ENCODE data around the gene CACNA2D4.

The CACNA2D4 gene

DNA sequence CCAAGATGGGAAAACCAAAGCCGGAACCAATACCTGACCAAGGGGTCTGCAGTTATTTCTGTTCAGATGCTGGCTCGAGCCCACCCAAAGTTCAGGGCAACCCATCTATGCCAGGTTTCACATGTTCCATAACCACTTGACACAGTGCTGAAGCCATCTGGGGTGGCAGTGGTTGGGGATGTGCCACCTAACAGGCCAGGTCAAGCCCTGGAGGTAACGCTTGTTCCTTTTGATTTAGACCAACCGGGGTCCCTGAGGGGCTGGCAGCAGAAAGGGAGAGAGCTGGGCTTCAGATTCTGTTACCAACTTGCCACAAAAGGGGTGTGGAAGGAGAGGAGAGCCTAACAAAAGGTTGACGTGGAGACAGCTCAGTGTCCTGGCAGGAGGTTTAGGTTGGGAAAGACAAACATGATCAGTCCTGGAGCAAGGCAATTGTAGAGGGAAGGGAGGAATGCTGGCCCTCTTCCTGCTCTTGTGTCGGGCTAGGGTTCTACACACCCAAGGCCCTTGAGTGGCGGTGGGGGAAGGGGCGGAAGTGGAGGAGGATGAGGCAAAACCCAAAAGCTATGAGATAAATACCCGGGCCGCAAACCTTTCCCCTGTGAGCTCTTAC, 31.9 kb downstream of the CACNA2D4 start:
- no peak for DNase-seq (ENCODE audit: low read depth in 2 of 2)

DNA sequence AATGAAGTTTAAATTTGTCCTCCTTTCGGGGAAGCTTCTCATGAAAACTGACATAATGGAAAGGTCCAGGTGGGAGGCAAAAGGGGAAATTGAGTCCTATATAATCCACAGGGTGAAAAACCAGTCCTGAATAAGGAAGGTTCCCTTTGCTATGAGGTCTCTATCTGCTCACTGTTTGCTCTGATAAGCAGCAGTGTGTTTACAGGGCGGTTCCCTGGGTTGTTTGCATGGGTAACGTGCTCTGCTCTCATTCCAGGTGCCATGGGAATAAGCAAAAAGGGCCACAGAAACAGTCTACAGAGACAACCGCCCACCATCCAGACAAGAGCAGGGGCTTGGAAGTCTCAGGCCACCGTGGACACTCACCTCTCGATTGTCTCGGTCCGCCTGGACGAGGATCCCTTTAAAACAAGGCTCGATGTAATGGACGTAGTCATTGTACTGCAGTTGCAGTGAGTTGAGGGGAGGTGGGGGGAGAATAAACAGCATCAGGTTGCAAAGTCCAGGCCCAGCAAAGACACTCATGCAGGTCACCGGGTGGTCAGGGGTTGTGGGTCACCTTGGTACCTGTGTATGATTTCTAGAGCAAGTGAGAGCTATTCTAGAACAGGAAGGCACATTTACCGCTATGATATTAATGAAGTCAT, 32.7 kb downstream of the CACNA2D4 start:
- no peak for DNase-seq (ENCODE audit: low read depth in 2 of 2)

DNA sequence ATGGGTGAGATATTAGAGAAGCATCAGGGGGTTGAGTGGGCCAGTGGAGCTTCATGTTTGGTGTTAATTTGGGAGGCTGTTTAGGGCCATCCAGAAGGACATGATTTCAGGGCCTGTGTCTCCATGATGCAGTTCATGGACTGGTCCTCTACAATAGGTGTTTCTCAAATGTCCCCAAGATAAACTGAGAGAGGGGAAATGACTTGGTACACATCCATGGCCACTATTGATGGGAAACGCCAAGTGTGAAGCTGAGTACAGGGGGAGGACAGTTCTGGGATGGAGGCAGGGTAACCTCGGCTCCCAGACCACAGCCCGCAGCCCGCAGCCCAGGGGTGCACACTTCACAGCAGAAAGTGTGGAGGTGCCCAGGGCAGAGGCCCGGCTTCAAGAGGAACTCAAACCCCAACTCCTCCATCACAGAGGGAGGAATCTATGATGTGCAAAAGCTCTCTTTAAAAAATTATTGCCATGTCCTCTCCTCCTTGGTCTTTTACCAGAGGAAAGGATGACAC, 33.3 kb downstream of the CACNA2D4 start:
- no peak for DNase-seq (ENCODE audit: low read depth in 2 of 2)

DNA sequence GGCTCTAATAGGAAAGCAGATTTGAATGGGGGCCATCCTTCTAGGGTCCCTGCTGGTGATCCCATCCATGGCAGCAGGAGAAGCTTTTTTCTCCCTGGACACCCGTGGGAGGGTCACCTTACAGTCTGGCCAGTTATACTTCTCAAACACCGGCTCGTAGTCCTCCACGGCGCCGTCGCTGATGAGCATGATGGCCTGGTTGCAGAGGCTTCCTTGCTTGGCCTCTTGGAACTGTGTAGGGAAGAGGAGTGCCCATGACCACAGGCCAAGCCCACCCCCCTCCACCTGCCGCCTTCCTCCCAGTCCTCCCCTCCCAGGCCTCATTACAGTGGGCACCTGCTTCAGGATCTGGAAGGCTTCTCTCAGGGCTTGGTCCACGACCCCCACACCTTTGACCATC, 33.8 kb downstream of the CACNA2D4 start:
- no peak for DNase-seq (ENCODE audit: low read depth in 2 of 2)

DNA sequence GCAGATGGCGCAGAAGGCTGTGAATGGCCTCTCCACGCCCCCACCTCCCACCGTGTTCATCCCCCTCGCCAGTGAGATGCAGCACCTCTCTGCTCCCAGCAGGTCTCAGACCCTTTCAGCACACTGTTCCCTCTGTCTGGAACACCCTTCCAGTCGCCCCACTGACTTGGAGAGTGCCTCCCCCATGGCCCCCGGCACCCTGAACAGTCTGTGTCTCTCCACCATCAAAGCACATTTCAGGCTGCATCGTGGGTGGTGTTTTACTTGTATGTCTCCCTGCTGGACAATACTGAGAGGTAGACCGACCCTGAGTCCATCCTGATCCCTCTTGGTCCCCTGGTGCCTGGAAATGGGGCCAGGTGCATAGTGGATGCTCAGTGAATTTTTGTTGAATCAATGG, 34.9 kb downstream of the CACNA2D4 start:
- no peak for DNase-seq (ENCODE audit: low read depth in 2 of 2)

DNA sequence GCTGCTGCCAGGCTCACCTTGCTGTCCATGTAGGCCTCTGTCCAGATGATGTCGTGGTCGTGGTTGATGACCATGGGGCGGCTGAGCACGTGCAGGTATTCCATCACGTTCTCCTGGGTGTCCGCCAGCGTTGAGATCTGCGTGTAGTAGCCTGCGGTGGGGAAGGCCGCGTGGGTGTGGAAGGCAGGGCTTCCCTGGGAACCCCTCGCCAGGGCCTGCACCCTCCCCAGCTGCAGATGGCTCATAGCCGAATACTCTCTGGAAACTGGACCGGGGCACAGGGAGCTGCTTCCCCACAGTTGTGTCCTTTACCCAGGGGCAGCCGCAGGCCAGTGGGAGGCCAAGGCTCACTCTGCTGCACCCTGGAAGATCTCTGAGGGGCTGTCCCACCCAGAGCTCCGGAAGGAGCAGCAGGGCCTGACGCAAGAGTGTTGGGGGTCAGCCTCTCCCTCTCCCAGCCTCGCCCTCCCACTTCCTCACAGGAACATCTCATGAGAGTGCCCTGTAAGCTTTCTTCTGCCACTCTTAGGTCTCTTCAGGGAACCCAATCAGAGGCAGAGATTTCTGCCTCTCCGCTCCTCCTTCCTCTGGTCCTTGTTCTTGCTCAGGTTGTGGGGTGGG, 35.5 kb downstream of the CACNA2D4 start:
- DNase-seq (ENCODE audit: low read depth in 2 of 2) = no peak

DNA sequence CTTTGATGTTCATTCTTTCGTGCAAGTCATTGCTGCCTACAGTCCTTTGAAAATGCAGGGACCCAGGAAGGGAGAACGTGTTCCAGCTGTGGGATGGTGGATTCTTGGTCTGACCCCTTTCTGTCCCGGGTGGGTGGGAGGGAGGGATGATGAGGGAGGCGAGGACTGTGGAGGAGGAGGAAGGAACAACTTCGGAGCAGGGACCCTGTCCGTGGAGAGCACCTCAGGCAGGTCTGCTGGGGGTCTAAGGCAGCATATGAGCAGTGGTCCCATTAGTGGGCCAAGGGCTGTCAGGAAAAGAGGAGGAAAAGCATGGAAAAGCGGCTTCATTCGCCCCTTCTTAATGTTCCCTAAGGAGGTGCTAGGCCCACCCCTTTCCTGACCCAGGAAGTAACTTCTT, 36.0 kb downstream of the CACNA2D4 start:
- no peak for DNase-seq (ENCODE audit: low read depth in 2 of 2)

DNA sequence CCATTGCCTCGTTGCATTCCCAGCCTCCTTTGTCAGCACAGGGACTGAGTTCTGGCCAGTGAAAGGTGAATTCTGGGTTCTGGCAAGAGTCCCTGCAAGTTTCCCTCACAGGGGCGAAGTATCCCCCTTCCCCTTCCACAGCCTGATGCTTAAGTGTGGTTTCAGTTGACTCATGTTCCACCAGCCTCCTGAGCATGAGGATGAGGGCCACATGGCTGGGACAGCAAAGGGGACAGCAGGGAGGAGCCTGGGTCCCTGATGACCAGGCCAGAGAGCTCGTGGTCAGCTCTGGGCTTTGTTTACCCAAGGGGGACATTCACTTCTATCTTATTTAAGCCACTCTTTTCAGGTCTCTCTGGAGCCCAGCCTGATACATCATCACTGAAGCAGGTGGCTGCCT, 36.5 kb downstream of the CACNA2D4 start:
- DNase-seq (ENCODE audit: low read depth in 2 of 2) = no peak

DNA sequence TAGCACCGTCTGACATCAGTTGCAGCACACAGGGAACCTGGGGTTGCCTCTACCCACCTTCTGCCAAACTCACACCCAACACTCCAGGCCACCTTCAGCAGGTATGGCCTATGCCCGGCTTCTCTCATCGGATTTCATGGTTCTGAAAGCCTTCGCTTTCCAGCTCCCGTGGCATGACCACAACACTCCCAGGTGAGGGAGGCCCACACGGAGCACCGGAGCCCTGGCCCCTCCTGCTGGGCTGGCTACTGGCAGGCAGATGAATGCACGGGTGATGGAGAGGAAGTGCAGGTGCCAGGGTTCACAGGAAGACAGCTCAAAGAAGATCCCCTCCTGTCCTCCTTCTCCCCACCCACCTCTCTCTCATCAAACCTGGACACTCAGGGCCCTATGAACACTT, 37.2 kb downstream of the CACNA2D4 start:
- no peak for DNase-seq (ENCODE audit: low read depth in 2 of 2)

DNA sequence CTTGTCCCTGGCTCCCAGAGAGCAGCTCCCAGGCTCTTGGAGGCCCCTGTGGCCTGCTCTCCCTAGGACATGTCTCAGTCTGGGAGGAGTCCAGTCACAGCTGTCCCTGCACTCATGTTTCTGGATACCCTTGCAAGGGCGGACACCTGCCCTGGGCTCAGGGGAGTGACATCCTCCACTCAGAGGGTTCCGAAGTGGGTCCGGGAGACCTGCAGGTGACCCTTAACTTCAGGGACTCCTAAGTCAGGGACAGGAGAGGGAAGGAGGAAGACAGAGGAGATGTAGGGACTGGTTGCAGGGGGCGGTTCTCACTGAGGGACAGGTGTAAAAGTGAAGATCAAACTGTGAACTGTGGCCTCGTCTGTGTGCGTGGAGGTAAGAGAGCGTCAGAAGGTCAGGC, 37.6 kb downstream of the CACNA2D4 start:
- DNase-seq (ENCODE audit: low read depth in 2 of 2) = no peak

DNA sequence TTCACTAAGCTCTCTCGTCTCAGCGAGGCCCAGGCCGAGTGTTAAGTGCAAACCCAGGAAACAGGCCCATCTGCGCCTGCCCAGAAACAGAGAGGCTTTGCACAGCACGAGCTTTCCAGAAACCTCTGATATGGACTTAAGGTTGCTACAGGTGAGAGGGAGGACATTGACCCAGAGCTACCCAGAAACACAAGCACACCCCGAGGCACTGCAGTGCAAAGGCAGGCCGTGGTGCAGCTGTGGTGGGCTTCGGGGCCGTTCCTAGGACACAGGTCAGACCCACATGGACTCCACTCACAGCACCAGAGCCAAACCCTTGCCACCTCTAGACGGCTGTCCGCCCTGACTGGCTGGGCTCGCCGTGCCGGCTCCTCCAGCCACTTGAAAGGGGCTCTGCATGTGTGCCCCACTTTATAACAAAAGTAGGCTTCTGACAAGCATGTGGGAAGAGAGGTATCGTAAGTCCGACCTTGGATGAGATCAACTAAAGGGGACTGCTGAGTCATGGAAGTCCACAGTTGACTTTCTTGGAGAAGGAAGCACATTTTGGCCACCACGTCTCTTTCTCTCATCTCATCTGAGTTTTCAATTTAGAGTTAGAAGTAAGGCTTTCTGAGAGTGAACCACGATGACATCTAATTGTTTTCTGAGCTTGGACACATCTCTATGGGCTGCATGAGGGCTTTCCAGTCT, 38.2 kb downstream of the CACNA2D4 start:
- no peak for DNase-seq (ENCODE audit: low read depth in 2 of 2)

DNA sequence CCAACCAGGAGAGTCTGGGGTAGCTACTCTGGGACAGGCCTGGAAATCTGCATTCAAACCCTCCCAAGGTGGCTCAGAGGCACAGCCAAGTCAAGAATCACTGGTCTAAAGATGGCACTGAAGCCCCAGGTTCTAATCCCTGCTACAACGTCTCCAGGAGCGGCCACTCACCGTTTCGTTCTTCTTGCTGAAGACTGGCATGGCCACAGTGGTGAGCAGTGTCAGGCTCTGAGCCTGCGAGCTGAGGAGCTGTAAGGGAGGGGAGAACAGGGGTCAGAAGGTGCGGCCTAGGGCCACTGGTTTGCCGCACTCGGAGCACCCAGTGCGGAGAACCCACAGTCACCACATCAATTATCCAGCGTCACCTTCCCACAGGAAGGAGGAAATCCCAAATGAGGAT, 38.8 kb downstream of the CACNA2D4 start:
- no peak for DNase-seq (ENCODE audit: low read depth in 2 of 2)

DNA sequence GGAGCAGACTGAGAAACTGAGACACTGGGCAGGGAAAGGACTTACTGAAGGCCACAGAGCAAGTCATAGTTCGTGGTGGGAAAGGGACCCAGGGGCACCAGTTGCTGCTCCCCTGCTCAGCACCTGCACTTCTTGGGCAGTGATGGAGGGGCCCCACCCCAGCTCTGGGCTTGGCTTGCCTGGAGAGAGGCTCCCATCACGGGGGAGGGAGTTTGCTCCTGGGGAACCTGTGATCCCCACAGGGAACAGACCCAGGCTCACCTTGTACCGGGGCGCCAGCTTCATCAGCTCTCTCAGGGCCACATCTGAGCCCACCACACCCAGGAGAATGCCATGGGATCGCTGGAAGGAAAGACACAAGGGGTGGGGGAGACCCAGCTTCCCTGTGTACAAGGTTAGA, 39.8 kb downstream of the CACNA2D4 start:
- DNase-seq (ENCODE audit: low read depth in 2 of 2) = no peak

DNA sequence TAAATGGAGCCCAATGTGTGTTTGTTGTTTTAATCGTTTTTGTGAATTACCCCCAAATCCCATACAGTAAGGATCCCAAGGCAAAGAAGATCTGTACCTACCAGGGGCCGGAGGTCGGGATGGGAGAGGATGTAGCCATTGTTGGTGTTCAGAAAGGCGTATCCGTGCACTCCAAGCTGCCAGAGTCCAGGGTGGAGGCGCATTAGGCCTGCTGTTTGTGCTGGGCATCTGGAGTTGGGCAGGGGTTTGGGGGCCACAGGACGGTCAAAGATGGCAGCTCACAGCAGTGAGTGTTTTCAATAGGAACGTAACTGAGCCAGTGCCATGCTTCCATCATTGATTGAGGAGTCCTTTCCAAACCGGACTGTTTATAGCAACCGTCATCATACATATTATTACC, 40.2 kb downstream of the CACNA2D4 start:
- no peak for DNase-seq (ENCODE audit: low read depth in 2 of 2)

DNA sequence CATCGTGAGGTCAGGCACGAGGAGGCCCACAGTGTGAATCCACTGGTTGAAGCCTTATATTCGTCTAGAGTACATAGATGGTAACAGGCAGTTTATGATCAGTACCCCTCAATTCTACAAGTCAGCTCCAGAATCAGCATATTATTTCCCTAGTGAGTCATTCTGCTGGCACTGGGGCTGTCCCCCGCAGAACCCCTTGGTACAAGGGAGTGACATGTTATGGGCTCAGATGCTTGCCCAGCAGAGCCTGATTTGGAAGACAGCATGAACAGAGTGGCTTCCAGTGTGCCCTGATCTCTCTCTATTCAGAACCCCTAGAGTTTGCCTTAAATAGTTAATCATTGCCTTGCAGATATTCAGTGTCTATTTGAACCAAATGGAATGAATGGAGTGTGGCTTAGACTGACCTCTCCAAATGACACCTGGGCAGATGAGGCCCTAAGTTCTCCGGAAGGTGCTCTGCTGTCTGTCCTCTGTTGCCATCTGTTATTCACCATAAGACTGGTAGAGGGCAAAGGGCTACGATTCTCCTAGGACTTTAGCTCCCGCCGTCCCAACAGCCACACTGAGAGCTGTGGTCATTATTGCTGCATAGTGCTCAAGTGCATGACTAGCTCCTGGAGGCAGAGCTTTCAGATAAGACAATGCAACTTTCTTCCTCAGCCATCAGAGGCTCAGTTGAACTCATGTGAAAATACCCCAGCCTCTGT, 41.1 kb downstream of the CACNA2D4 start:
- DNase-seq (ENCODE audit: low read depth in 2 of 2) = no peak

DNA sequence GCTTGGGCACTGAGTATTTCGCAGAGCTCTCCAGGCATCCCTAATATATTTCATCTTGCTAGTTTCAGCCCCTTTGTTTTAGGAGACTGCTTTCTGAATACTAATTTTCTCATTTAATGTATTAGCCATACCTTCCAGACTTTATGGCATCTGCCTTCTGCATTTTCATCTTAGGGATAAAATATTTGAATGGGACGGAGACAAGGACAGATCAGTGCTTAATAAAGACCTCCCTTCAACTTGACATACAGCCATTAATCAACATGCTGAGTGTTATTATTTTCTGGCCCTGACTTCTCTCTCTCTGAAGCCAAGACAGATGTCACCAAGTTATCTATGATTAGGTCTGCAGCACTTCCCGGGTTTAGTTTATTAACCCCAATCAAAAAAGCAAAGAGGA, 42.4 kb downstream of the CACNA2D4 start:
- no peak for DNase-seq (ENCODE audit: low read depth in 2 of 2)

DNA sequence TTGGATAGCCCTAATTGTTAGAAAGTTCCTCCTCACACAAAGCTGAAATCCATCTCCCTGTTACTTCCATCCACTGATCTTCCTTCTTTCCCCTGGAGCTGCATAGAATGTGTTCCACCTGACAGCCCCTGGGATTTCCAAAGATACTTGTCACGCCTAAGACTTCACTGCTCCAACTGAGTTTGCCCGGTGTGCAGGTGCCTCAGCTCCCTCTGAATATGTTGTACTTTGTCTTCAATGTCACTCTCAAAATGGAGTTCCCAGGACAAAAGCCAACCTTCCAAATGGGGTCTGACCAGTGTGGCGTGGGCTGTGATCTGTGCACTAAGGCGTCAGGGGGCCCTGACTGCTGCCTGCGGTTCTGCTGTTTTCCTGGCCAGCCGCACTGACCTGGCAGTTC, 42.8 kb downstream of the CACNA2D4 start:
- no peak for DNase-seq (ENCODE audit: low read depth in 2 of 2)

DNA sequence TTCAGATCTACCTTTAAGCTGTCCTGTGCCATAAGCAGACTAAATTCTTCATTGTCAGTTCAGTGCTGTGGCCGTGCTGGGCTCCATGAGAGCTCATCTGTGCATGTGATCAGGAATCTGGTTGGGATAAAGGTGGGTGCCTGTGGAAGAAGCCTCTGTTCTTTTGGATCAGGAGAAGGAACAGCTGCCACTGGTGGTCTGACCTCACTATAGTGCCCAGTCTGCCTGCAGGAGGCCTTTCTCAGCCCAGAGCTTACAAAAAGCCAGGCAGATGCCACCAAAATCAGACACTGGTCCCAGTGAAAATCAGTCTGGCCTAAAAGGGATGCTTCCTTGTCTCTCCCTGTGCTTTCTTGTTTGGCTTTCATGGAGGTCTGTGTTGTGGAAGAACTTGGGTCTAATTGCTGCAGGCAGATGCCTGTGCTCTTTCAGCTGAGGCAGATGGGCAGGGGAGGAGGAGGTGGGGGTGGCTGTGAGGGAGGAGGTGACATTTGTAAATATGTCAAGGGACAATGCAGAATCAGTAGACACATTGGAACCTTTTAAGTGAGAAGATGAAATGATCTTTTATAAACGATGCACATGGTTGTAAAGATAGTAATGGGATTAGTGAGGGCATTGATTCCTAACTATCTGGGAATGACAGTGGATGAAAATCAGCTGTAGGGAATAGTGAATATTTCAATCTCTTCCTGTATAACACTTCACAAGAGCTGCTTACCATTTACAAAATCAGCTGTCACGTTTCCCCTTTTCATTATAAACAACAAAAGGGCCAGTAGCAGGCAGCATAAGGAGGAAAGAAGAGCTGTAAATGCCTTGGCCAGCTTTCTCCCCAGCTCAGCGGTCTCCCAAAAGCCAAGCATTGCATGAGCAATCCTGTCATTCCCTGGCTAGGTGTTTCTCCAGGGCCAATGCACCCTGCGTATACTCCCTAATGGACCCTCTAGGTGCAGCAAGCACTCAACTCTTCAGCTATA, 44.6 kb downstream of the CACNA2D4 start:
- no peak for DNase-seq (ENCODE audit: low read depth in 2 of 2)

DNA sequence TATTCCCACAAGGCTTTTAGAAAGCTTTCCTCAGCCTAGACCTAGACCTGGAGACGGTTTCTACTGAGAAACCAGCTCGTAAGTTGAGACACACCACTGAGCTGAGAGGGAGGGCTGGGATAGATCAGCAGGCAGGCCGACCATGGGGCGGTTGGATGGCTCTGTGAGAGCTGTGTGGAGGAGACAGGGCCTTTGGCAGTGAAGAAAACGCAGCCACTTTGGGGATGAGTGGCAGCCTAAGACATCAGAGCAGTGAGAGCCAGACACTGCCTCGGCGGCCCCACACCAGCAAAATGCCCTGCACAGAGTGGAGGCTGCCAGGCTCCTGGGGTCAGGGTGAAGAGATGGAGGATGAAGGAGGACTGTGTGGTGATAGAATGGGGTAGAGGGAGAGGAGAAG, 46.0 kb downstream of the CACNA2D4 start:
- no peak for DNase-seq (ENCODE audit: low read depth in 2 of 2)

DNA sequence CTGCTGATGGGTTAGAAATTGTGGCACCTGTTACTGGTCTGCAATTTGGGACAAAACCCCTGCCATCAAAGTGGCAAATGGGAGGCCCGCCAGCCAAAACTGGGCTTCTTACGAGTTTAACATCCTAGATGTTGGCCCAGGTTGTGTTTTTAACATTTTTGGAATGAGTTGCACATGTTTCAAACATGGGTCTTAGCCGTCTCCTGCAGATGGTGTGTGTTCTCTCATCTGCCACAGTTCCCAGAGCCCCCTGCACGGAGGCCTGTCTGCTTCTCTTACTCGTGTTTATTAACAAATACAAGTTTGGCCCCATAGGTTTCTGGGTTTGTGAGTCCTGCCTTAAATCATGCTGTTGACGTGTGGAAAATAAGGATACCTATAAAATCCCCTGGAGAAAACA, 46.5 kb downstream of the CACNA2D4 start:
- no peak for DNase-seq (ENCODE audit: low read depth in 2 of 2)
